SU-DHL-6 (cell line): ENCODE results near the gene FAM3D.

Experiments used
- CTCF ChIP-seq: fragments of 200-600 bp; sonication (generic); IDR thresholded peaks from one replicate; pipeline ENCODE4 v1.5.1; 2017; ENCODE audit warnings: antibody characterized with exemption, mild to moderate bottlenecking, low read length, moderate library complexity; ENCODE audit not compliant: insufficient read depth, poor library complexity, severe bottlenecking
- EZH2phosphoT487 ChIP-seq: fragments of 200-600 bp; sonication (generic), shearing (Covaris generic); conservative IDR thresholded peaks from 2 replicates; pipeline ENCODE4 v1.6.1; 2018; ENCODE audit warnings: mild to moderate bottlenecking, antibody characterized with exemption, low read length, moderate library complexity, mixed read lengths

DNA sequence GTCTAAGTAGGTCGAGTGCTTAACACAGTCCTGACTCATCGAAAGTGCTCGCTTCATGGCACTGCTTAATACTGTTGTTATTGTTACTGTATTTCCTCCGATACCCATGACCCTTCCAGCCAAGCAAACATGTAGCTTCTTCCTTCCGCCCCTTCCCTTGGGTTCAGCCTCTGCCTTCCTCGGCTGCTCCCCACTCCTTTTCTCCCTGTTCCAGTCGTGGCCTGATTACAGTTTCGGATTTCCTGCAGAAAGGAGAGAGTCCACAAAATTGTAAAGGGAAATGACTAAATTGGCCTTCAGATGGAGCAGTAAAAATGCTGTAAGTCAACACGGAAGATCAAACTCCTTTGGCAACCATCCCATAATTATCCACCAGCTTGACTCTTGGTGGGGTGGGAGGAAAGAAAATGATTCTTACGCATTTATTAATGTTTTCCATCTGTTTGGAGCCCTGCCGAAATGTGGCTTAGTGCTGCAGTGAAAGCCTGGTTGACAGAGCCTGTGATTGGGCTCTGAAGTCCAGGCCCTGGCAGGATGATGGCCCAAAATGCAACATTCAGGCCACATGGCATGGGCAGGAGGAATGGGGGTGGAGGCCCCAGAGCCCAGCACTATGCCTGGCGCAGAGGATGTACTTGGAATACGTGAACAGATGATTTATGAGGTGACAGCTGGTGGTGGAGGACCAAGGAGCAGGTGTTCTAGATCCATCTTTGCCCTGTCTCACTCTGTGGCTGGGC lies 37.6 kb downstream of the FAM3D start:
- TF ChIP-seq CTCF = no peak
- no peak for TF ChIP-seq EZH2phosphoT487
